HepG2 (cell line): Measurements from ENCODE around the gene RAD18. TPM values are rescaled to one million over a fixed set of nuclear protein-coding genes. Genes with fewer than 3 reads are reported as not detected.
A peak's percentile ranks its signal among the peaks of the same experiment; 100 is the strongest.

Experiments
- ATAC-seq: fragments of 200-7000 bp; cut with Tn5 transposase; 3 replicates; pipeline ENCODE4 v1.9.1; 2020; ENCODE audit warnings: mild to moderate bottlenecking, moderate library complexity
- BruUV-seq: library from RNA; stranded (reverse); fragments of 400-500 nt; replicated peaks from 2 replicates; lab custom pipeline; 2021; lab: Mats Ljungman, UMichigan
- CTCF ChIA-PET: fragments of 300-600 bp; formaldehyde crosslinking; extraction: SDS; loops from one replicate; lab custom pipeline; 2021; ENCODE audit warnings: low total read pairs, inconsistent platforms, low intra/inter-chr PET ratio; lab: Yijun Ruan, JAX
- POLR2A ChIA-PET: fragments of 350-600 bp; sonication (Branson Sonifier 250); formaldehyde crosslinking; loops from one replicate; lab custom pipeline; 2020; ENCODE audit warnings: antibody characterized with exemption, inconsistent platforms; lab: Yijun Ruan, JAX
- DNase-seq: peaks from one replicate; pipeline ENCODE4 v3.0.0-alpha.2; 2015; ENCODE audit warnings: low spot score
- FAIRE-seq: peaks from 3 replicates; lab custom pipeline; 2011; peaks lifted over from hg19 to GRCh38; lab: Jason Lieb, UNC
- H2AFZ ChIP-seq: one replicate; pipeline ENCODE4 v1.6.1; 2011; ENCODE audit warnings: low read length, inconsistent platforms
- H3K27ac ChIP-seq: fragments of 300-600 bp; 3 replicates; pipeline ENCODE4 v1.8.0; 2011; ENCODE audit warnings: mixed run types, mild to moderate bottlenecking, mixed read lengths, low read length, inconsistent platforms; ENCODE audit not compliant: insufficient read depth; ENCODE audit errors: extremely low read length
- H3K27me3 ChIP-seq, 2 experiments: fragments of 200-600 bp in 1 of 2; 2 replicates in 1 of 2; 3 replicates in 1 of 2; pipeline versions ENCODE4 v1.6.0 to v1.8.0; 2011; ENCODE audit warnings: low read length in 2 of 2, mild to moderate bottlenecking in 2 of 2, moderate library complexity in 2 of 2, inconsistent platforms in 1 of 2; ENCODE audit not compliant: insufficient read depth in 2 of 2, control insufficient read depth in 1 of 2
- H3K36me3 ChIP-seq, 2 experiments: fragments of 200-600 bp in 1 of 2; replicated peaks in 1 of 2; 2 replicates in 1 of 2; 3 replicates in 1 of 2; pipeline versions ENCODE4 v1.5.1 to v1.8.0; 2011; ENCODE audit warnings: low read length in 2 of 2, inconsistent platforms in 1 of 2; ENCODE audit not compliant: insufficient read depth in 2 of 2, control insufficient read depth in 1 of 2
- H3K4me1 ChIP-seq: 2 replicates; pipeline ENCODE4 v1.5.1; 2012; ENCODE audit warnings: low read length, inconsistent platforms; ENCODE audit not compliant: insufficient read depth
- H3K4me2 ChIP-seq: 2 replicates; pipeline ENCODE4 v1.6.0; 2011; ENCODE audit warnings: low read depth, low read length, inconsistent platforms
- H3K4me3 ChIP-seq, 3 experiments: fragments of 200-600 bp in 1 of 3; sonication (generic), shearing (Covaris generic) in 1 of 3; replicated peaks in 1 of 3; 2 replicates each; pipeline ENCODE4 v1.5.1; 2011 to 2016; ENCODE audit warnings: low read length in 3 of 3, inconsistent platforms in 2 of 3, low read depth in 2 of 3, mild to moderate bottlenecking in 2 of 3, control low read depth in 1 of 3, mixed read lengths in 1 of 3; ENCODE audit not compliant: insufficient read depth in 1 of 3
- H3K79me2 ChIP-seq: one replicate; pipeline ENCODE4 v1.6.1; 2011; ENCODE audit warnings: low read length, inconsistent platforms; ENCODE audit not compliant: insufficient read depth
- H3K9ac ChIP-seq: 2 replicates; pipeline ENCODE4 v1.6.0; 2011; ENCODE audit warnings: mild to moderate bottlenecking, low read depth, low read length, inconsistent platforms; ENCODE audit not compliant: insufficient read depth
- H3K9me3 ChIP-seq: 2 replicates; pipeline ENCODE4 v1.5.1; 2012; ENCODE audit warnings: mild to moderate bottlenecking, low read length
- H4K20me1 ChIP-seq: 2 replicates; pipeline ENCODE4 v1.6.0; 2011; ENCODE audit warnings: inconsistent platforms, mild to moderate bottlenecking, low read length, moderate library complexity; ENCODE audit not compliant: insufficient read depth
- CENPT ChIP-seq: sonication (generic); formaldehyde crosslinking; IDR thresholded peaks from 2 replicates; pipeline ENCODE4 v1.8.0; 2022; ENCODE audit warnings: low read depth, mild to moderate bottlenecking, moderate library complexity, missing genetic modification reagents
- ELK4 ChIP-seq: sonication (generic); formaldehyde crosslinking; IDR thresholded peaks from 2 replicates; pipeline ENCODE4 v1.9.0; 2021; ENCODE audit warnings: missing genetic modification reagents, borderline replicate concordance
- MLLT10 ChIP-seq: sonication (generic); formaldehyde crosslinking; IDR thresholded peaks from 2 replicates; pipeline ENCODE4 v1.4.0; 2020; ENCODE audit warnings: missing genetic modification reagents
- NFATC3 ChIP-seq: sonication (generic); formaldehyde crosslinking; IDR thresholded peaks from 2 replicates; pipeline ENCODE4 v1.5.1; 2020; ENCODE audit warnings: mild to moderate bottlenecking, missing genetic modification reagents
- RFXAP ChIP-seq: sonication (generic); formaldehyde crosslinking; IDR thresholded peaks from 2 replicates; pipeline ENCODE4 v1.4.0; 2020; ENCODE audit warnings: missing genetic modification reagents, borderline replicate concordance
- SIN3A ChIP-seq: IDR thresholded peaks from 2 replicates; pipeline ENCODE4 v1.6.1; 2011; ENCODE audit warnings: low read depth, mild to moderate bottlenecking, control low read depth, low read length, borderline replicate concordance
- TEAD3 ChIP-seq: optimal IDR thresholded peaks from 2 replicates; pipeline ENCODE3; 2016; ENCODE audit warnings: borderline replicate concordance
- TFDP1 ChIP-seq: IDR thresholded peaks from 2 replicates; pipeline ENCODE4 v1.6.1; 2016; ENCODE audit warnings: missing compliant biosample characterization, missing genetic modification reagents, borderline replicate concordance
- THYN1 ChIP-seq: sonication (generic); formaldehyde crosslinking; IDR thresholded peaks from 2 replicates; pipeline ENCODE4 v1.8.1; 2023; ENCODE audit warnings: low read depth, mild to moderate bottlenecking, moderate library complexity, missing genetic modification reagents, borderline replicate concordance
- USF2 ChIP-seq, 2 experiments: sonication (generic) in 1 of 2; formaldehyde crosslinking in 1 of 2; IDR thresholded peaks; 2 replicates each; pipeline versions ENCODE4 v1.5.1 to v1.6.1; 2011 to 2020; ENCODE audit warnings: borderline replicate concordance in 1 of 2, low read depth in 1 of 2, low read length in 1 of 2, mild to moderate bottlenecking in 1 of 2, missing genetic modification reagents in 1 of 2, moderate library complexity in 1 of 2
- WIZ ChIP-seq: sonication (generic); formaldehyde crosslinking; IDR thresholded peaks from 2 replicates; pipeline ENCODE4 v1.5.1; 2020; ENCODE audit warnings: mild to moderate bottlenecking, missing genetic modification reagents
- ZNF776 ChIP-seq: sonication (generic); formaldehyde crosslinking; IDR thresholded peaks from 2 replicates; pipeline ENCODE4 v1.4.0; 2020; ENCODE audit warnings: mild to moderate bottlenecking, missing genetic modification reagents
- ZNF816 ChIP-seq: sonication (generic); formaldehyde crosslinking; IDR thresholded peaks from 2 replicates; pipeline ENCODE4 v1.8.0; 2022; ENCODE audit warnings: missing genetic modification reagents, mild to moderate bottlenecking, borderline replicate concordance
- WGBS: methylation state at CpG from one replicate; pipeline ENCODE4 v1.1.6; 2017; ENCODE audit warnings: low lambda C conversion rate; 5-methylcytosine and 5-hydroxymethylcytosine counted together
- in situ Hi-C: cut with HindIII; loops from 2 replicates; pipeline ENCODE4 v1.10.0; 2017; ENCODE audit warnings: low pct_unique_long_range_greater_than_20kb; ENCODE audit not compliant: extremely low pct_ligation_motif_present
- intact Hi-C: fragments of 100-400 bp; cut with micrococcal nuclease; formaldehyde crosslinking; loops from one replicate; pipeline ENCODE4 v1.10.0; 2022; ENCODE audit not compliant: unreplicated experiment
- polyA plus RNA-seq, 8 experiments: library from polyadenylated mRNA; depleted of rRNA in 3 of 8; stranded (reverse) in 7 of 8; unstranded in 1 of 8; fragments of >200 nt; fragmentation: Illumina TruSeq in 4 of 8; extraction: Trizol in 4 of 8; gene quantifications; 2 replicates each; pipeline versions ENCODE4 v1.2.1 to v1.2.3, GENCODE V29; 2011 to 2016; ENCODE audit warnings: low read depth in 4 of 8, missing spikeins in 1 of 8, mixed read lengths in 1 of 8; ENCODE audit not compliant: insufficient read depth in 1 of 8
- total RNA-seq, 5 experiments: library from RNA; depleted of rRNA; stranded (reverse); fragments of >200 nt; fragmentation: Illumina TruSeq; extraction: Trizol; gene quantifications; 2 replicates each; pipeline ENCODE4 v1.2.3, GENCODE V29; 2016; ENCODE audit warnings: low read depth in 1 of 5

Gene RAD18
- total and polyA plus RNA-seq, 2 of the 13 experiments (the other 11 are each of a cell fraction or from before 2014, with no cell fraction given) = 5.9 to 20.7 TPM

DNA sequence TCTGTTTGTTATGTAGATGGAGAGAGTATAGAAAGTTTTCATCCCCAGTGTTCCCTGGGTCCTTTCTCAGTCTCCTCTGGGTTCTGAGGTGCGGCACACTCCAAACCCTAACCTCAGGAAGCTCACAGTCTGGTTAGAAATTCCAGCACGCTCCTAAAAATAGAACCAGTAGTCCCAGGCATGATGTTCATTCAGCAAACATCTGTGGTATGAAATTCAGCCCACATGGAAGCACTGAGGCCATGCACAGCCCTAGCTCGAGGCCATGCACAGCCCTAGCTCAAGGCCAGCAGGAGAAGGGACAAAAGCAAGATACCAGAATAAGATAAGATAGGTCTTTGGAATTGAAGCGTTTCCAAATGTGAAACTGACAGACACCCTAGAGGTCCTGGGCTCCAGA lies 111.6 kb downstream of the RAD18 start:
- no peak overlapping the region for H3K27ac ChIP-seq
- H3K9ac ChIP-seq = no peak overlapping the region
- ChIA-PET CTCF (no interaction called here), POLR2A (no interaction called here)
- TF ChIP-seq TEAD3 (CRISPR knock-in tag) (peak; percentile 9), TFDP1 (CRISPR knock-in tag) (no peak), CENPT (CRISPR knock-in tag) (no peak), NFATC3 (CRISPR knock-in tag) (no peak)
- no peak overlapping the region for H2AFZ ChIP-seq
- intact Hi-C loops (no loop called here), in situ Hi-C loops (no loop called here)
- 79% methylated on average over 4 of the region's 4 CpGs for WGBS
- no peak overlapping the region for H3K4me3 ChIP-seq
- BruUV-seq = no TSS peak
- no peaks in the 10 kb centered on the region for H4K20me1 ChIP-seq
- no peak overlapping the region for H3K4me2 ChIP-seq
- no peaks in the 10 kb centered on the region for H3K36me3 ChIP-seq
- DNase-seq (peak; percentile 19), ATAC-seq (peak; percentile 64), FAIRE-seq (no peak)
- H3K4me1 ChIP-seq = no peaks in the 10 kb centered on the region
- no peaks in the 10 kb centered on the region for H3K27me3 ChIP-seq
- no peaks in the 10 kb centered on the region for H3K9me3 ChIP-seq
- no peaks in the 10 kb centered on the region for H3K79me2 ChIP-seq

DNA sequence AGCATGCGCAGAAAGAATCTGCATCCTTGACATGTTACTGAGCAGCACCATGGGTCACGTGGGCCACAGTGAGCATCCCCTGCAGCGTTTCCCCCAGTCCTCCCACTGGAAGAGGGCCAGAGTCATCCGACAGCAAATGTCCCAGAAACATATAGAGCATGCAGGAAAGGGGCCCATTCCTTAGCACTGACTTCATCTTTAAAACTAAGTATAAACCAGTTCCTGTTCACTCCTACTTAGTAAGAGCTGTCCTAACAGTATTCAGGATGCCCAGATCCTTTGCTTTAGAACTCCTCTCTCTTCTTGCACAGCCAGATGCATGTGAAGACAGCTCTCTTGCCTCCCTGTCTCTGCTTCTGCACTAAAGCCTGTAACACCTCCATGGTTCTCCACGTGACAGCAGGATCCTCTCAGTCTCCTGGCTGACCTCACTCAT lies 114.6 kb downstream of the RAD18 start:
- FAIRE-seq = no peak
- WGBS = 96% methylated on average over 5 of the region's 5 CpGs
- Histone ChIP-seq H3K4me2 (no peak overlapping the region), H3K27ac (no peak overlapping the region), H3K4me3 (no peak overlapping the region), H3K9me3 (no peaks in the 10 kb centered on the region), H4K20me1 (no peaks in the 10 kb centered on the region), H3K36me3 (no peaks in the 10 kb centered on the region), H3K27me3 (no peaks in the 10 kb centered on the region), H3K79me2 (no peaks in the 10 kb centered on the region), H3K9ac (no peak overlapping the region), H2AFZ (no peak overlapping the region), H3K4me1 (no peaks in the 10 kb centered on the region)
- intact Hi-C loops (no loop called here), in situ Hi-C loops (no loop called here)
- POLR2A ChIA-PET = no interaction called here
- ATAC-seq = no peak
- CTCF ChIA-PET = no interaction called here
- no TSS peak for BruUV-seq
- no peak for DNase-seq
- TF ChIP-seq SIN3A = no peak
- TF ChIP-seq ELK4 = no peak
- TF ChIP-seq ZNF816 (CRISPR knock-in tag) = no peak
- no peak for TF ChIP-seq WIZ (CRISPR knock-in tag)
- no peak for TF ChIP-seq RFXAP (CRISPR knock-in tag)
- TF ChIP-seq USF2 (IDR thresholded peaks at IDR 0.05; ENCODE audit: low read depth, low read length) = no peak
- no peak for TF ChIP-seq USF2 (CRISPR knock-in tag; IDR thresholded peaks at IDR 0.05; ENCODE audit: borderline replicate concordance)
- no peak for TF ChIP-seq THYN1 (CRISPR knock-in tag)
- no peak for TF ChIP-seq ZNF776
- TF ChIP-seq MLLT10 = no peak
